Endothelial cell of umbilical vein (primary cell): Measurements from ENCODE around the gene IL1R1. TPM values are rescaled to one million over a fixed set of nuclear protein-coding genes. Genes with fewer than 3 reads are reported as not detected.

Source experiments
- BruUV-seq: library from RNA; stranded (reverse); fragments of 400-500 nt; replicated peaks from 2 replicates; lab custom pipeline; 2021; lab: Mats Ljungman, UMichigan
- CTCF ChIA-PET: fragments of 300-600, 350-600 bp; sonication (Branson Sonifier 250); formaldehyde crosslinking; loops from one replicate; lab custom pipeline; 2021; ENCODE audit warnings: antibody characterized with exemption, inconsistent platforms; lab: Charles Lee
- POLR2A ChIA-PET: fragments of 300-600, 350-600 bp; sonication (Branson Sonifier 250); formaldehyde crosslinking; loops from one replicate; lab custom pipeline; 2021; ENCODE audit warnings: antibody characterized with exemption, inconsistent platforms; lab: Charles Lee
- DNase-seq: peaks from one replicate; pipeline ENCODE4 v3.0.0-alpha.2; 2011; ENCODE audit warnings: low read depth, low spot score
- FAIRE-seq: peaks from 2 replicates; lab custom pipeline; 2011; peaks lifted over from hg19 to GRCh38; lab: Jason Lieb, UNC
- H2AFZ ChIP-seq: 2 replicates; pipeline ENCODE4 v1.6.0; 2012; ENCODE audit warnings: low read depth, low read length, control low read depth, inconsistent platforms
- H3K27ac ChIP-seq: 2 replicates; pipeline ENCODE4 v1.5.1; 2011; ENCODE audit warnings: low read depth, mild to moderate bottlenecking, control low read depth, low read length, moderate library complexity; ENCODE audit not compliant: insufficient read depth
- H3K27me3 ChIP-seq, 2 experiments: 2 replicates each; pipeline versions ENCODE4 v1.6.0 to v1.6.1; 2011; ENCODE audit warnings: low read length in 2 of 2, mixed read lengths in 1 of 2; ENCODE audit not compliant: control insufficient read depth in 2 of 2, insufficient read depth in 2 of 2
- H3K36me3 ChIP-seq, 2 experiments: 2 replicates in 1 of 2; 3 replicates in 1 of 2; pipeline ENCODE4 v1.5.1; 2011; ENCODE audit warnings: low read length in 2 of 2, mild to moderate bottlenecking in 1 of 2, moderate library complexity in 1 of 2; ENCODE audit not compliant: control insufficient read depth in 2 of 2, insufficient read depth in 2 of 2; ENCODE audit errors: extremely low read depth in 1 of 2
- H3K4me1 ChIP-seq: 3 replicates; pipeline ENCODE4 v1.5.1; 2011; ENCODE audit warnings: mild to moderate bottlenecking, low read length; ENCODE audit not compliant: control insufficient read depth, insufficient read depth; ENCODE audit errors: extremely low read depth
- H3K4me2 ChIP-seq: 2 replicates; pipeline ENCODE4 v1.6.1; 2011; ENCODE audit warnings: low read length, control low read depth, mixed read lengths; ENCODE audit not compliant: insufficient read depth
- H3K4me3 ChIP-seq, 3 experiments: fragments of 200-600 bp in 1 of 3; sonication (generic), shearing (Covaris generic) in 1 of 3; replicated peaks in 1 of 3; 2 replicates each; pipeline ENCODE4 v1.5.1; 2011 to 2016; ENCODE audit warnings: control low read depth in 3 of 3, low read length in 3 of 3, mild to moderate bottlenecking in 2 of 3, inconsistent platforms in 1 of 3, low read depth in 1 of 3, moderate library complexity in 1 of 3; ENCODE audit not compliant: insufficient read depth in 1 of 3
- H3K79me2 ChIP-seq: 2 replicates; pipeline ENCODE4 v1.6.0; 2012; ENCODE audit warnings: low read length, inconsistent platforms; ENCODE audit not compliant: control insufficient read depth, insufficient read depth
- H3K9ac ChIP-seq: replicated peaks from 2 replicates; pipeline ENCODE3; 2011; ENCODE audit warnings: low read length, control low read depth; ENCODE audit not compliant: insufficient read depth; ENCODE audit errors: extremely low read depth
- H3K9me1 ChIP-seq: replicated peaks from 3 replicates; pipeline ENCODE4 v1.6.0; 2011; ENCODE audit warnings: mild to moderate bottlenecking, low read length; ENCODE audit not compliant: control insufficient read depth, insufficient read depth; ENCODE audit errors: extremely low read depth
- H3K9me3 ChIP-seq: replicated peaks from 2 replicates; pipeline ENCODE4 v1.5.1; 2012; ENCODE audit warnings: low read length, inconsistent platforms; ENCODE audit not compliant: control insufficient read depth, insufficient read depth
- H4K20me1 ChIP-seq: replicated peaks from 2 replicates; pipeline ENCODE3; 2011; ENCODE audit warnings: mild to moderate bottlenecking, low read length; ENCODE audit not compliant: control insufficient read depth, insufficient read depth; ENCODE audit errors: extremely low read depth
- EZH2 ChIP-seq: IDR thresholded peaks from 2 replicates; pipeline ENCODE4 v1.6.1; 2012; ENCODE audit warnings: borderline replicate concordance, low read depth, mild to moderate bottlenecking, moderate library complexity, low read length, inconsistent platforms; ENCODE audit not compliant: severe bottlenecking
- FOS ChIP-seq: IDR thresholded peaks from 2 replicates; pipeline ENCODE4 v1.6.1; 2011; ENCODE audit warnings: mild to moderate bottlenecking, low read length, moderate library complexity, borderline replicate concordance; ENCODE audit not compliant: insufficient read depth
- GATA2 ChIP-seq: IDR thresholded peaks from 2 replicates; pipeline ENCODE4 v1.7.0; 2011; ENCODE audit warnings: low read depth, mild to moderate bottlenecking, moderate library complexity, mixed read lengths, low read length; ENCODE audit not compliant: insufficient read length, insufficient read depth
- JUN ChIP-seq: IDR thresholded peaks from 2 replicates; pipeline ENCODE4 v1.6.1; 2011; ENCODE audit warnings: borderline replicate concordance, low read depth; ENCODE audit not compliant: insufficient read length, insufficient read depth
- MYC ChIP-seq: IDR thresholded peaks from one replicate; pipeline ENCODE4 v1.6.1; 2011; ENCODE audit warnings: mild to moderate bottlenecking, low read depth, low read length
- POLR2A ChIP-seq: IDR thresholded peaks from 2 replicates; pipeline ENCODE4 v1.6.1; 2012; ENCODE audit warnings: low read depth, mild to moderate bottlenecking, control low read depth, low read length
- POLR2AphosphoS5 ChIP-seq: IDR thresholded peaks from 2 replicates; pipeline ENCODE4 v1.6.1; 2012; ENCODE audit warnings: low read depth, mild to moderate bottlenecking, control low read depth, low read length, moderate library complexity; ENCODE audit not compliant: insufficient read depth
- dilution Hi-C: fragments of 300-500 bp; cut with MboI; formaldehyde crosslinking; loops from one replicate; pipeline ENCODE4 v1.15.0; 2019; ENCODE audit warnings: low sequenced_read_pairs; ENCODE audit not compliant: extremely low pct_ligation_motif_present
- intact Hi-C: fragments of 100-400 bp; cut with micrococcal nuclease; formaldehyde crosslinking; loops from one replicate; pipeline ENCODE4 v1.10.0; 2022
- polyA plus RNA-seq, 4 experiments: library from polyadenylated mRNA; depleted of rRNA in 3 of 4; stranded (reverse) in 3 of 4; unstranded in 1 of 4; fragments of >200 nt; gene quantifications; 2 replicates each; pipeline versions ENCODE4 v1.2.1 to v1.2.3, GENCODE V29; 2011 to 2012; ENCODE audit warnings: missing spikeins in 1 of 4
- total RNA-seq: library from RNA; stranded (reverse); gene quantifications from 2 replicates; pipeline ENCODE4 v1.2.3, GENCODE V29; 2021
- TF ChIP-seq, protein P1 (sequence below): IDR thresholded peaks from 2 replicates; pipeline ENCODE4 v1.6.1; 2011; ENCODE audit not compliant: insufficient read depth, insufficient read length
- TF ChIP-seq, protein P2 (sequence below), 2 donors: IDR thresholded peaks; 1 replicate in 1 of 2; 2 replicates in 1 of 2; pipeline ENCODE4 v1.5.1; 2011; ENCODE audit warnings: low read length in 2 of 2, mild to moderate bottlenecking in 2 of 2, moderate library complexity in 2 of 2, control low read depth in 1 of 2, inconsistent platforms in 1 of 2, low read depth in 1 of 2; ENCODE audit not compliant: insufficient read depth in 1 of 2; ENCODE audit errors: extremely low read depth in 1 of 2

Gene IL1R1
- total and polyA plus RNA-seq, 2 donors (not counting 3 experiments of a cell fraction or from before 2014, with no cell fraction given), result 5.4 to 5.5 TPM

DNA sequence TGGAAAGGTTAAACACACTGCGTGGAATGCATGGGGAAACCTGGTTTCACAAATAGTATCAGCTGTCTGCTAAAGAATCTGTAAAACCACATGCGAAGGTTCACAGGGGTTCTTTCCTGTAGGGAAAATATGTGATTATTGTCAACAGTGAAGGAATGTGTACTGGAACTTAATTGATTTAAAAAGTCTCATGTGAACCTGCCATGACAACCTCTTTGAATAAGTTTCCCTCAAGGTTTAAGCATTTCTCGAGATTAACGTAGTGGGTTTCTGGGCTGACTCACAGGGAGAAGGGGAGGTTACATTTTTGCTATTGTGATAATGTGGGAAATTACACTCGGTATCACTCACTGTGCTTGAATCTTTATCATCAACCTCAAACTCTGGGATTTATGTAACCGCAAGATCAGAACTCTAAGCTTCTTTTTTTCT is 28.2 kb upstream of the IL1R1 start:
- TF ChIP-seq GATA2 (no peak), POLR2AphosphoS5 (no peak), EZH2 (no peak), JUN (no peak), MYC (no peak), POLR2A (no peak), FOS (no peak)
- TF ChIP-seq, protein P1, sequence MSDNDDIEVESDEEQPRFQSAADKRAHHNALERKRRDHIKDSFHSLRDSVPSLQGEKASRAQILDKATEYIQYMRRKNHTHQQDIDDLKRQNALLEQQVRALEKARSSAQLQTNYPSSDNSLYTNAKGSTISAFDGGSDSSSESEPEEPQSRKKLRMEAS, result no peak
- TF ChIP-seq, protein P2, sequence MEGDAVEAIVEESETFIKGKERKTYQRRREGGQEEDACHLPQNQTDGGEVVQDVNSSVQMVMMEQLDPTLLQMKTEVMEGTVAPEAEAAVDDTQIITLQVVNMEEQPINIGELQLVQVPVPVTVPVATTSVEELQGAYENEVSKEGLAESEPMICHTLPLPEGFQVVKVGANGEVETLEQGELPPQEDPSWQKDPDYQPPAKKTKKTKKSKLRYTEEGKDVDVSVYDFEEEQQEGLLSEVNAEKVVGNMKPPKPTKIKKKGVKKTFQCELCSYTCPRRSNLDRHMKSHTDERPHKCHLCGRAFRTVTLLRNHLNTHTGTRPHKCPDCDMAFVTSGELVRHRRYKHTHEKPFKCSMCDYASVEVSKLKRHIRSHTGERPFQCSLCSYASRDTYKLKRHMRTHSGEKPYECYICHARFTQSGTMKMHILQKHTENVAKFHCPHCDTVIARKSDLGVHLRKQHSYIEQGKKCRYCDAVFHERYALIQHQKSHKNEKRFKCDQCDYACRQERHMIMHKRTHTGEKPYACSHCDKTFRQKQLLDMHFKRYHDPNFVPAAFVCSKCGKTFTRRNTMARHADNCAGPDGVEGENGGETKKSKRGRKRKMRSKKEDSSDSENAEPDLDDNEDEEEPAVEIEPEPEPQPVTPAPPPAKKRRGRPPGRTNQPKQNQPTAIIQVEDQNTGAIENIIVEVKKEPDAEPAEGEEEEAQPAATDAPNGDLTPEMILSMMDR (IDR thresholded peaks at IDR 0.05; ENCODE audit: extremely low read depth in 1 of 2, insufficient read depth in 1 of 2, low read depth in 1 of 2, low read length in 2 of 2), result no peak
- Histone ChIP-seq H3K4me2 (no peak overlapping the region), H4K20me1 (no peaks in the 10 kb centered on the region), H3K9me1 (no peaks in the 10 kb centered on the region), H3K4me3 (no peak overlapping the region), H3K4me1 (peaks cover 4% of the 10 kb centered on the region), H3K79me2 (no peaks in the 10 kb centered on the region), H3K27me3 (no peaks in the 10 kb centered on the region), H3K27ac (no peak overlapping the region), H3K36me3 (no peaks in the 10 kb centered on the region), H3K9ac (no peak overlapping the region), H3K9me3 (no peaks in the 10 kb centered on the region), H2AFZ (no peak overlapping the region)
- no TSS peak for BruUV-seq
- DNase-seq (peak; percentile 89), FAIRE-seq (peak; percentile 59)
- intact Hi-C loops (no loop called here), dilution Hi-C loops (no loop called here)
- CTCF ChIA-PET, result interaction anchor here (1.2 to 1.5 kb wide), 4 partner anchors 10 to 126 kb away, joined by 3 to 6 read pairs (median 4); no protein-coding TSS in a partner anchor
- POLR2A ChIA-PET, result no interaction called here
